ENCODE measurements around the gene UBAP2L.
A peak's percentile ranks its signal among the peaks of the same experiment; 100 is the strongest.

DNA sequence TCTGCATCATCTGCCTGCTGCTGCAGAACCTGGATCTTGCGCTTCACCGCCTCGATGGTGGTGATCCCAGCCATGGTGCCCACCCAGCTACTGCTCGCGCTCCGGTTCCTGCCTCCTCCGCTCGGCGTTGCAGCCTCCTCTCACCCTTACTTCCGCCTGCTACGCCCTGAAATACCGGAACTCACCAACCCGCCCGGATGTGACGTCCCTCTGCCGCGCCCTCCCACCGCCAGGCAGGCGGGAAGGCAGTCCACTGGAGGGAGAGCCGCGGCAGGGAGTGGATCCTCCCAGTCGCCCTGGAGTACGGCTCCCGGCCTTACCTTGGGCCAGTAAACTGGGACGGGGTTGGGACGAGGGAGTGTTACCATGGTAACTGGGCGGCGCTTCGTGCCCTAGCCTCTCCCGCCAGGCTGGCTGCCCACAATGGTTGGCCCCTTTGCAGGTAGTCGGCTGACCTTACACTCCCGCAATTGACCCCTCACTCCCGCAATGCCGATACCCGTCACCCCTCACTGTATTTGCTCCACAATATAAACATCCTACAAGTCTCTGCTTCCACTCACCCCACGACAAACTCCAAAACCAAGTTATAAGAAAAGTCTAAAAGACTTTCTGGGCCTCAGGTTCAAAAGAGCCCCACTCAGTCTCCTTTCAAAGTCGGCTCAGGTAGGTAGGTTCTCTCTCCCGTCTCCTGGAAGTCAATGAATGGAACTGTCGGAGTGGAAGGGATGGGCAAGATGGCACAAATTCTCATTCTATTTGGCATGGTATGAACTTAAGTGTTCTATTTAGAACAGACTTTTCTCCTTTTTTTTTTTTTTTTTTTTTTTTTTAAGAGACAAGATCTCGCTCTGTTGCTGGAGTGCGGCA is 37.5 kb upstream of the UBAP2L start:
- TF ChIP-seq EZH2 (IDR thresholded peaks at IDR 0.05) = no peak
- peak; percentile 95 for TF ChIP-seq POLR2AphosphoS5 (IDR thresholded peaks at IDR 0.05; ENCODE audit: borderline replicate concordance, low read depth, low read length)
- TF ChIP-seq FOXP2 (optimal IDR thresholded peaks at IDR 0.05; ENCODE audit: control extremely low read depth, extremely low read length, insufficient read depth) = peak; percentile 50
